DOHH2 (cell line): Measurements from ENCODE around the gene TMEM87A.
"Not testable (repeated sequence)": the region's sequence is repeated elsewhere in the genome, so short reads cannot be mapped to it uniquely, and the experiment has no call there.

Experiments used
- H3F3A ChIP-seq: fragments of 200-600 bp; sonication (generic), shearing (Covaris generic); 2 replicates; pipeline ENCODE4 v1.6.0; 2016; ENCODE audit warnings: antibody characterized with exemption, mild to moderate bottlenecking; ENCODE audit not compliant: control insufficient read depth, insufficient read depth
- H3K27ac ChIP-seq: fragments of 200-600 bp; sonication (generic); 2 replicates; pipeline ENCODE4 v1.5.1; 2014; ENCODE audit warnings: low read depth, mild to moderate bottlenecking, low read length, moderate library complexity
- H3K27me3 ChIP-seq: fragments of 200-600 bp; sonication (generic); 2 replicates; pipeline ENCODE4 v1.6.1; 2014; ENCODE audit warnings: mild to moderate bottlenecking, low read length, mixed read lengths; ENCODE audit not compliant: control insufficient read depth
- H3K36me3 ChIP-seq: fragments of 200-600 bp; sonication (generic); 2 replicates; pipeline ENCODE4 v1.6.1; 2014; ENCODE audit warnings: mild to moderate bottlenecking, low read length, moderate library complexity, mixed read lengths; ENCODE audit not compliant: control insufficient read depth
- H3K4me1 ChIP-seq: fragments of 200-600 bp; sonication (generic); 2 replicates; pipeline ENCODE4 v1.6.1; 2014; ENCODE audit warnings: mild to moderate bottlenecking, low read length, mixed read lengths; ENCODE audit not compliant: control insufficient read depth
- H3K4me2 ChIP-seq: fragments of 200-600 bp; sonication (generic); 2 replicates; pipeline ENCODE4 v1.6.0; 2014; ENCODE audit warnings: mild to moderate bottlenecking, low read length, moderate library complexity
- H3K4me3 ChIP-seq: fragments of 200-600 bp; sonication (generic); 2 replicates; pipeline ENCODE4 v1.5.1; 2014; ENCODE audit warnings: mild to moderate bottlenecking, low read length, mixed read lengths
- H3K79me2 ChIP-seq: fragments of 200-600 bp; sonication (generic); 2 replicates; pipeline ENCODE4 v1.6.1; 2014; ENCODE audit warnings: mild to moderate bottlenecking, low read length, mixed read lengths; ENCODE audit not compliant: control insufficient read depth
- H3K9me2 ChIP-seq: fragments of 200-600 bp; sonication (generic); replicated peaks from 2 replicates; pipeline ENCODE4 v1.6.1; 2014; ENCODE audit warnings: mild to moderate bottlenecking, low read length, mixed read lengths; ENCODE audit not compliant: control insufficient read depth
- H3K9me3 ChIP-seq: fragments of 200-600 bp; sonication (generic); 2 replicates; pipeline ENCODE4 v1.6.1; 2014; ENCODE audit warnings: antibody characterized with exemption, low read length, mixed read lengths; ENCODE audit not compliant: control insufficient read depth, insufficient read depth
- H4K20me1 ChIP-seq: fragments of 200-600 bp; sonication (generic); 2 replicates; pipeline ENCODE4 v1.6.0; 2014; ENCODE audit warnings: low read depth, mild to moderate bottlenecking, antibody characterized with exemption, low read length, moderate library complexity; ENCODE audit not compliant: control insufficient read depth, insufficient read depth
- CTCF ChIP-seq: fragments of 200-600 bp; sonication (generic); IDR thresholded peaks from one replicate; pipeline ENCODE4 v1.5.1; 2014; ENCODE audit warnings: antibody characterized with exemption, mild to moderate bottlenecking, low read depth, low read length; ENCODE audit not compliant: poor library complexity, severe bottlenecking
- EZH2phosphoT487 ChIP-seq: fragments of 200-600 bp; sonication (generic); IDR thresholded peaks from 2 replicates; pipeline ENCODE4 v1.6.1; 2017; ENCODE audit warnings: borderline replicate concordance, mild to moderate bottlenecking, antibody characterized with exemption, low read length, moderate library complexity, mixed read lengths

Gene TMEM87A

DNA sequence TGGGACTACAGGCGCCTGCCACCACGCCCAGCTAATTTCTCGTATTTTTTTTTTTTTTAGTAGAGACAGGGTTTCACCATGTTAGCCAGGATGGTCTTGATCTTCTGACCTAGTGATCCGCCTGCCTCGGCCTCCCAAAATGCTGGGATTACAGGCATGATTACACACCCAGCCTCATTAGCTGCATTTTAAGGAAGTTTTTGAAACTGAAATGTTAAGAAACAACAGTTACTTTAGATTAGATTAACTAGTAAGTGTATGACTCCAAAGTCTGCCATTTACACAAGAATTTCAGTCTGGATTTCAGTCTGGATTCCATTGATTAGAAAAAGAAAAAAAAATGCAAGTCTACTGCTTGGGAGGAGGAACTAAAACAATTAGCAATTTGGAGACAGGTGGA, 40.6 kb downstream of the TMEM87A start:
- Histone ChIP-seq H3K27ac (no peak overlapping the region), H4K20me1 (no peaks in the 10 kb centered on the region), H3K4me1 (no peaks in the 10 kb centered on the region), H3F3A (no peaks in the 10 kb centered on the region), H3K36me3 (peaks cover 35% of the 10 kb centered on the region), H3K4me2 (no peak overlapping the region), H3K27me3 (no peaks in the 10 kb centered on the region), H3K4me3 (no peak overlapping the region), H3K79me2 (no peaks in the 10 kb centered on the region), H3K9me2 (no peaks in the 10 kb centered on the region), H3K9me3 (no peaks in the 10 kb centered on the region)
- TF ChIP-seq CTCF (no peak), EZH2phosphoT487 (no peak)

GRCh38 chr15:42231088-42231487, 42.1 kb downstream of the TMEM87A start:
- Histone ChIP-seq H3F3A (no peaks in the 10 kb centered on the region), H3K79me2 (no peaks in the 10 kb centered on the region), H4K20me1 (no peaks in the 10 kb centered on the region), H3K27me3 (no peaks in the 10 kb centered on the region), H3K9me3 (no peaks in the 10 kb centered on the region), H3K27ac (no peak overlapping the region), H3K4me2 (no peak overlapping the region), H3K36me3 (peaks cover 36% of the 10 kb centered on the region), H3K9me2 (no peaks in the 10 kb centered on the region), H3K4me1 (no peaks in the 10 kb centered on the region), H3K4me3 (no peak overlapping the region)
- no peak for TF ChIP-seq CTCF
- TF ChIP-seq EZH2phosphoT487: no peak

GRCh38 chr15:42228981-42229380, 44.3 kb downstream of the TMEM87A start:
- not testable (repeated sequence) for H3K9me2 ChIP-seq, H3F3A ChIP-seq, H4K20me1 ChIP-seq, H3K4me1 ChIP-seq, H3K4me3 ChIP-seq, H3K27me3 ChIP-seq, H3K79me2 ChIP-seq, H3K27ac ChIP-seq, H3K4me2 ChIP-seq, H3K9me3 ChIP-seq
- H3K36me3 ChIP-seq: peaks cover 37% of the 10 kb centered on the region

DNA sequence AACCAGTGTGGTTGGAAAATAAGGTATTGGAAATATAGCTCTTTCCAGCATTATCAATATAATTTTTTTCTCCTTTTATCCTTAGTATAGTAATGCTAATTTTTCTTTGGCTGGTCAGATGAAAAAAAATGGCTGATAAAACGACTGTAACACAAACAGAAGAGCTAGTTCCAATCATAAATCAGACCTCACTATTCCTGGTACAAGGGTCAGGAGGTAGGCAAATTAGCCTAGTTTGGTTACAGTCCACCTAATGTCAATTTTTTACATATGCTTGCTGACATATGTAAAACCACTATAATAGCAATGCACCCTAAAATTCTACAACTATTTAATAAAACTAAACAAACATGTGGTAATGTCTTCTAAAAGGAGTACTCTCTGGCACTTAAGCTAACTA, 45.2 kb downstream of the TMEM87A start:
- H3F3A ChIP-seq: no peaks in the 10 kb centered on the region
- no peak overlapping the region for H3K4me2 ChIP-seq
- no peaks in the 10 kb centered on the region for H3K27me3 ChIP-seq
- H3K9me2 ChIP-seq: no peaks in the 10 kb centered on the region
- TF ChIP-seq EZH2phosphoT487: no peak
- TF ChIP-seq CTCF: no peak
- no peak overlapping the region for H3K4me3 ChIP-seq
- H3K27ac ChIP-seq: no peak overlapping the region
- H3K9me3 ChIP-seq: no peaks in the 10 kb centered on the region
- no peaks in the 10 kb centered on the region for H3K79me2 ChIP-seq
- H3K4me1 ChIP-seq: peaks cover 5% of the 10 kb centered on the region; the same call in 1 of the 2 replicates
- H3K36me3 ChIP-seq: peaks cover 36% of the 10 kb centered on the region
- no peaks in the 10 kb centered on the region for H4K20me1 ChIP-seq
